GM15510 (cell line): ENCODE measurements around the gene TTC39A.

ENCODE experiments used
- POLR2A ChIP-seq: IDR thresholded peaks from 3 replicates; pipeline ENCODE4 v1.6.1; 2011; ENCODE audit warnings: borderline replicate concordance; ENCODE audit not compliant: insufficient read length; ENCODE audit errors: extremely low read depth

The TTC39A gene

DNA sequence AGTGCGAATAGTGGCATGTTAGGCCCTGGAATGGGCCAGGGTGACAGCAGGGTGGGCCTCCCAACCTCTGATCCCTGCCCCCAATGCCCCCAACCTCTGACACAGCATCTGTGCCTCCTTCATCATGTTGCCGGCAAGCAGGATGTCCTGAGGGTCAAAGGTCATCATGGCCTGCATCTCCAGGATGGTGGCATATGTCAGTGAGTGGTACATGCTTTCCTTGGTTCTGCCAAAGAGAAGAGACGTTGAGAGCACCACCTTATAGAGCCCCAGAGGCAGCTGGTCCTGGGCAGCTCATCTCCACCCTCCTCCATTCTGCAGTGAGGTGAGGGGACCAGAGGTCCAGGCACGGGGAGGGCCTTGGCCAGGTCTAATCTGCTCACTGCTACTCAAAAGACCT lies 17.6 kb downstream of the TTC39A start:
- TF ChIP-seq POLR2A, result no peak

DNA sequence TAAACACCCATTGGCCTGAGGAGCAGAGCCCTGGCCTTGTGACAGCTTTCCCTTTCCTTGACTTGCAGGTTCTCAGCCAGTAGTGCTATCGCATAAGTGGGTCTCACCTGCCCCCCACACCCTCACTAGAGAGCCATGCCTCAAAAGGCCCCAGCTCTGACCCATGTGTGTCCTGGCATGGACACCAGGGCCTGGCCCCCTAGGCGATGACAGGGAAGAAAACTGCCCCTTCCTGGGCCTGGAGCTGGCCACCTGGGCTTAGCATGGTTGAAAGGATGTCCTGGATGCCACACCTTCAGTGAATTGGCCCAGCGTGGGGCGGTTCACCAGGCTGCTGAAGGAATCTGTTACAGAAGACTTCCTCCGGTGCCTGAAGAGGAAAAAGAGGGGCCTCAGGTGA lies 18.5 kb downstream of the TTC39A start:
- TF ChIP-seq POLR2A, result no peak

DNA sequence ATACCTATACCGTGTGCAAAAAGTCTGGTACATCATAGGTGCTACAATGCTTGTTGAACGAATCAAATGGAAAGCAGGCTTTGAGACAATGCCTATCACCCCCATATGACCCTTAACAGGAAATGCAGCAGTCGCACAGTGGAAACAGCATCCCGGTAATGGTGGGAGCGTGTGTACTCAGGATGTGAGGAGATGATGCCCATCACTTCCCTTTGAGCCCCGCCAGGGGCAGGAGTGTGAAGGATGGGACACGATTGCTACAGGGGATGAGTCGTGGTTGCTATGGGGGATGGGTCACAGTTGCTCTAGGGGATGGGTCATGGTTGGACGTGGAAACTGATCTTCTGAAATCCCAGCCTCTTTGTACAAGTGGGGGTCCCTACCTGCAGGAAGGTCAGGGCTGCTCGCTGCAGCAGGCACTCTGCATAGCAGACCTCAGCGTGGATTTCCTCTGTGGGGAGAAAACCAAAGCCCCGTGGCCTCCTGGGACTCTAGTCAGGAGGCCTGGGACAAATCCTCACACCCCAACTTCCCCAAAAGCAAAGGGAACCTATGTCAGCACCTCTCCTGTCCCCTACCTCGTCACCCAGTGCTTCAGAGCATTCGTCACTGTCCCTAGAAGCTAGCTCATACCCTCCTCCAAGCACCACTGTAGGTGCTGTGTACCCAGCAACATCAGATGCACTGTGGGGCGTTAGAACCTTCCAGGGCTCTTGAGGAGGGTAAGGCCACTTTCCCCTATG lies 19.3 kb downstream of the TTC39A start:
- no peak for TF ChIP-seq POLR2A

DNA sequence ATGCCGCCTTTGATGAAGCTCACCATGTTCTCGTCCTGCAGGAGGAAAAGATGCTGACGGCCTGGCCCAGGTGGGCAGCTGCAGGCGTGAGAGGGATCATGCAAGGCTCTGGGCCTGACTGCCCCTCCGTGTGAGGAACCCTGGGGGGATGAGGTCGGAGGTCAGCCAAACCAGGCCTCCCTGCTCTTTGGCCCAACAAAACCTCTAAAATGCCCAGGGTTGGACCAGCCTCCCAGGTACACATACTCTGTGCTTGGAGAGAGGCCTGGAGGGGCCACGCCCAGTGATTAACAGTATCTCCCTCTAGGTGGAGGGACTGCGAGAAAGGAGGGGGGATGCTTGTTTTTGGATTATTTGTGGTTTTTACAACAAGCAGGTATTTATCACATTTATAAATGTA lies 21.1 kb downstream of the TTC39A start:
- TF ChIP-seq POLR2A, result no peak

DNA sequence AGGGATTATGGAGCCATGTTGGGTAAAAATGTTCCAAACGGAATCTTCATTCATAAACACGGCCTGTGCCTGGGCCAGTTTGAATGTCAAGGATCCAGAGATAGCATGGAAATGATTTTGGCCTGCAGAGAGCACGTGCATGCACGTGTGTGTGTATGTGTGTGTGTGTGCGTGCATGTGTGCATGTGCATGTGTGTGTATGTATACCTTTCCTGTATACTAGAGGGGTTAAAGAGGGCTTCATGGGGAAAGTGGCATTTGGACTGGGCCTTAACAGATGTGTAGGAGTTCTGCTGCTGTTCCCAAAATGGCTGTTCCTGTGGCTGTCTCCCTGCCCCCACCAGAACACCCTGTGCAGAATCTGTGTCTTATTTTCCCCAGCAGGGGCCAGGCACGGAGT lies 21.7 kb downstream of the TTC39A start:
- no peak for TF ChIP-seq POLR2A

DNA sequence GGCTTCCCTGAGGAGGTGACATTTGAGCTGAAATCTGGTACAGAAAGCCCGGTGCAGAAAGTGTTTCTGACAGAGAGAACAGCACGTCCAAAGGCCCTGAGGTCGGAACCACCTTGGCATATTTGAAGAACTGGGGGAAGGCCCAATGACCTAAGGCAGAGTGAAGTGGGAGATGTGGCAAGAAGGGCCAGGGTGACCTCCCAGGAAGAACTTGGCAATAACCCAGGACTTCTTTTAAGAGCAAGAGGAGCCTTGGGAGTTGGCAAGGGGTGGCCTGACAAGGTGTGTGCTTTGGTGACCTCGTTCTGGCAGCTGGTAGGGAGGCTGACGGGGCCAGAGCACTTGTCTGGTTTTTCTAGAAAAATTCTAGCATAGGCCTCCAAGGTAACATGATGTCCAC lies 23.4 kb downstream of the TTC39A start:
- no peak for TF ChIP-seq POLR2A

DNA sequence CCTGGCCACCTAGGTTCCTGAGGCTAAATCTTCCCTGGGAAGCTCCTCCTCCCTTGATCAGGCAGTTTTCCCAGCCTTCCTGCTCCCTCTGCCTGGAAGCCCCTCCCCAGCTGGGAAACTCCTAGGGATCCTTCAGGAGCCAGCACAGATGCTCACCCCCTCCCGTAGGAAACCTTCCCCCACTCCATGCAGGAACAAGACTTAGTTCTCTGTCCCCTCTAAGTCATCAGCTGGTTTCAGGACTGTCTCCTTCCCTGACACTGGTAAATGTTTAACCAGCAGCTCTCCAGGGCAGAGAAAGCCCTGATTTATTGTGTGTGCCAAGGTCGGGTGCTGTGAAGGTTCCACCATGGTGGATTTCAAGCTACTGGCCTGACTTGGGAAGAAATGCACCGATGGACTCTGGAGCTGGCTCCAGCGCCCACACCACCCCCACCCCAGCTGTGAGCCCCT lies 25.0 kb downstream of the TTC39A start:
- no peak for TF ChIP-seq POLR2A

DNA sequence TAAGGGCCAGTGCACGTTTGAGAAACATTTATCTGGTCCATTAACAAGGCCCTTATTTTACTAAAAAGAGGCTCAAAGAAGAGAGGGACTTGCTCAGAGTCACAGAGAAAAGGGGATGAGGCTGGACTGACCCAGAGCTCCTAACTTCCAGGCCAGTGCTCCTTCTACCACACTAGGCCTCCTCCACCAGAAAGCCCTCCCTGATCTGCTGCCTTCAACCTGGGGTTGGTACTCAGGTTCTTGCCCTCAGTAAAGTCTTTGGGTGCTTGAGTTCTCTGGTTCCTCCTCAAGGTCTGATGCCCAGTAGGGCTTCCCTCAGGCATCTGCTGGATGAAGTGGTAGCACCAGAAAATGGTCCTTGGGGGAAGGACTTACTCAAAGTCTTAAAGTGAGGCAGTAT lies 26.0 kb downstream of the TTC39A start:
- TF ChIP-seq POLR2A, result no peak

DNA sequence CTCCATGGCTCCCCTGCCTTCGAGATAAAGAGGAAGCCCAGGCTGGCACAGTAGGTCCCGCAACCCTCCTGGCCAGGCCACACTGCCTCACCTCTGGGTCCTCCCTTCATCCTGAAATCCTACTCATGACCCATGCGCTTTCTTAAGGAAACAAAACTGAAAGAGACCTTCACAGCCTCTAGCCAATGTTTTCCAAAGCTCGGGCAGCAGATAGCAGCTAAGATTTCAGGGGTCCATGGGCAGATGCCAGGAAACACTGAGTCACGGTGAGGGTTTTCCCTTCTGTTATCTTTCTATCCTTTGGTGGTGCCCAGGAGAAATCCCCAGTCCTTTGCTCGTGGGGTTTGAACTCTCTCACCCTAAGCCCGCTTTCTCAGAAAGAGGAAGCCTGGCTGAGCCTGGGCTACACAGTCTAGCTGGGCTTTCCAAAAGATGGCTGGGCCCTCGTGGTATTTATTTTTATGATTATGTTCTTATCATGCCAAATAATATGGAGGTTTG lies 26.6 kb downstream of the TTC39A start:
- no peak for TF ChIP-seq POLR2A

DNA sequence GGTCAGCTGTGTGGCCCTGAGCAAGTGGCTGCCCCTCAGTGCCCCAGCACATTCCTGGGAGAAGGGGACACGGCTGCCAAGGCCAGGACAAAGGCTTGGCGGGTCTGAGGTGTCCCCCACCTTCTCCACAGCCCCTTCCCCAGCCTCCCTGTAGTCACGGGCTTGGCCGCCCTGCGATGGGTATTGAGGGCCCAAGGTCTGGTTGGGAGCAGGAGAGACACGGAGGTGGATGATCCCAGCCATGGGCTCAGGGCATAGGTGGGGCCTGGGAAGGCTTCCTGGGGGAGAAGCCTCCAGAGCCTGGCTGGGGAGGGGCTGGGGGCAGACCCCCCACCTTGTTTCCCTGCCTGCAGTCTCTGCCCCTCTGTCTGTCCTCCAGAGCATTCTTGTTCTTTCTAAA lies 27.0 kb downstream of the TTC39A start:
- TF ChIP-seq POLR2A, result no peak

DNA sequence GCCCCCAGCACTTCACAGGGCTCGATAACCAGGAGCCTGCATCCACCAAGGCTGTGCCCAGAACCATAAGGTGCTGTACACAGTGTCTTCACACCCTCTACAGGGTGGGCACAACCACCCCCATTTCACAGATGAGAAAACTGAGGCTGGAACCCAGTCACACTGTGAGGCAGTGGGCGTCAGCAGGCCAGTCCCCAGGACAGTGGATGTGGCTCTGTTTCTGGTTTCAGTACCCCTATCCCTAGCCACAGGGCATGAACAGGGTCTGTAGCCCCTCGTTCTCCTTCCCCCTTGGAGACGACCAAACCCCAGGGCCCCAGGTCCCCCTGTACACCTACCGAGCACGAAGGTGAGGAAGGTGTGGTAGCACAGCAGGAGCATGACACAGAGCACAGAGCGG lies 27.6 kb downstream of the TTC39A start:
- TF ChIP-seq POLR2A, result no peak

DNA sequence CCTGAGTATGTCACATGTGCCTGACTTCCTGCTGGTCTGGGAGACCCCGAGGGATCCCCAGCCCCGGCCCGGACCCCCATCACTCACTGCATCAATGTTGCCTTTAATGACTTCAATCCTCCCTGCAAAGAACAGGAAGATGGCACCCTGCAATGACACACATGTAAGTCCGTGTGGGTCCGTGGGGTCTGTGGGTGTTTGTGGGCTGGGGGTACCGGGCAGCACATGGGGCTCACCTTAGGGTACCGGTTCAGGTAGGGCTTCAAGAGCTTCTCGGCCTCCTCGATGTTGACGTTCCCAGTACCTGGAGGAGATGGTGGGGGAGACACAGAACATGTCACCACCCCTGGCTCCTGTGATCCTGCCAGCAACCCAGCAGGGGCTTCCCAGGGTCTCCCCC lies 28.1 kb downstream of the TTC39A start:
- TF ChIP-seq POLR2A, result no peak

DNA sequence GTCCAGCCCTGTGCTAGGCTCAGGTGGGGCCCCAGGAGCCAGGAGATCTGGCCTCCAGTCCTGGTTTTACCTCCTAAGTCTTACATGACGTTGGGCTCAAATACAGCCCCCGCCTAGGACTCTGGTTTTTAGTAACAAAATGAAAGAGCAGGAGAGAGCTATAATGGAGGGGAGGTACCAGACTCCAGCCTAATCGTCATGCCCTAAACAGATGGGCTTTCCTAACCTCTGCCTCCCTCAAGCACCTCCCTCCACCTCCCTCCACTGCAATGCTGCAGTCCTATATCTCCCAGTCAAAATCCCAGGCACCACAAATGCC lies 28.6 kb downstream of the TTC39A start:
- no peak for TF ChIP-seq POLR2A

DNA sequence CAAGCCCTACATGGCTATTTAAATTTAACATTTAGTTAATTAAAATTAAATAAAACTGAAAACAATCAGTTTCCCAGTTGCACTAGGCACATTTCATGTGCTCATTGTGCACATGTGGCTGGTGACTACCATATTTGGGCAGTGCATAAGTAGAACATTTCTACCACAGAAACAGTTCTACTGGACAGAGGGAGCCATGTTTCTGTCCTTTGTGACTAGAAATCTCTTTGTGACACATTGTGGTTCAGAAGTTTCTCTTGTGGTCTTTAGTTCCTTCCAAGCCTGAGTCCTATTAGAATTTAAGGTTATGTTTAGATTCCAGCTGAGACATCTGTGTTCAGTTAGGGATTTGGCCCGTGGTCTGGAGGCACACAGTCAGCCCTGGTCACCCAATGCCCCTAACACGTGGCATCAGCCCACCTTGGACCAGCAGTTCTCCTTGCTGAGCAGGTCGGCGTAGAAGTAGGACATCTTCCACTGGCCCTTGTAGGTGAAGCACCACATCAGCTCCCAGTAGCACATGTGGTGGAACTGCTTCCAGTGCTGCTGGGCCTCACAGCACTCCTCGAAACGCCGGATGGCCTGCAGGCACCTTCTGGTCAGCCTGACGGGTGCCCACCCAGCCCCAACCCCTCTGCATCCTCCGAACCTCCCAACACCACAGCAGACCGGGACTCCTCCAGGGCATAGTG lies 29.1 kb downstream of the TTC39A start:
- no peak for TF ChIP-seq POLR2A

DNA sequence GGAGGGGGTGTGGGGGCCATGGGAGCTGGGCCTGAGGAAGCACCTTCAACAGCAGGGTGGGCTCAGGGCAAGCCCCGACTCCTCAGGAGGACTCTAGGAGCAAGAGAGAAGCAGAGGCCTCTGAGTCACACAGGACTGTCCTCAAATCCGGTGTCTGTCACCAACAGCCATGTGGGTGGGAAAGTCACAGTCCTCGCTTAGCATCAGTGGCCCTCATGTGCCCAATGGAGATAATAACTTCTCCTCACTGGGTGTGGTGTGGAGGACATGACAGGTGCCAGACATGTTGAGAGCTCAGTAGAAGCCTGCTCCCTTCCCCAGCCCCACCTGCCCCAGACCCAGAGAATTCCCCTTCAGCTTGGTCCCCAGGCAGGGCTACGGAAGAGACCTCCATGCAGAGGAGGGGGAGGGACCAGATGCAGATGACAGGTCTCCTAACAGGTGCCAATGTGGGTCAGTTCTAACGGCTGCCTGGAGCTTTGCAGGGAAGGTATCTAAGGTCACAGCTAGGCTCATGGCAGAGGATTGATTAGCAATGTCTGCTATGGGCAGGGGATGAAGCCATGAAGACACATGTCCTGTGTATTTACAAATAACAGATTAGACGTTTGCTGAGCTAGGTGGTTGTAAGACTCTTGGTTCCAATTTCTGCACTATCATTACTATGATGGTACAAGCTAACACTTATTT lies 30.2 kb downstream of the TTC39A start:
- TF ChIP-seq POLR2A, result no peak
